ENCODE measurements around the gene TBCD.

DNA sequence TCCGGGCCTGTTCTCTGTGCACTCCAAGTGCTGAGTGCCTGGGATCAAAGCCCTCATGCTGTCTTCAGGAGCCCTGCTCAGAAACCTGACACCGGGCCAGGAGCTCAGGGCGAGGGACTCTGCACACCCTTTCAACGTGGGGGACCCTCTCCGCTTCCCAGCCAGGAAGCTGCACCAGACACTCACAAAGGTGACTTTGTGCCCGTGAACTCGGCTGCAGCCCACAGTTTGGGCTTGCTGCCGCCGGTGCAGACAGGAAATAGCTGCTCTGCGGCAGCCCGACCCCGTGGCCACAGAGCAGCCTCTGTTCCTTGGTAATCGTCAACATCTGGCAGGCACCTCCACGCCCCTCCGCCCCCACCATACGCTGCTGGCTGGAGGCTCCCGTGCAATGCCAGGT lies 234.1 kb downstream of the TBCD start:
- no peak for TF ChIP-seq EZH2 (IDR thresholded peaks at IDR 0.05; ENCODE audit: borderline replicate concordance, low read length)
- TF ChIP-seq, protein P1, sequence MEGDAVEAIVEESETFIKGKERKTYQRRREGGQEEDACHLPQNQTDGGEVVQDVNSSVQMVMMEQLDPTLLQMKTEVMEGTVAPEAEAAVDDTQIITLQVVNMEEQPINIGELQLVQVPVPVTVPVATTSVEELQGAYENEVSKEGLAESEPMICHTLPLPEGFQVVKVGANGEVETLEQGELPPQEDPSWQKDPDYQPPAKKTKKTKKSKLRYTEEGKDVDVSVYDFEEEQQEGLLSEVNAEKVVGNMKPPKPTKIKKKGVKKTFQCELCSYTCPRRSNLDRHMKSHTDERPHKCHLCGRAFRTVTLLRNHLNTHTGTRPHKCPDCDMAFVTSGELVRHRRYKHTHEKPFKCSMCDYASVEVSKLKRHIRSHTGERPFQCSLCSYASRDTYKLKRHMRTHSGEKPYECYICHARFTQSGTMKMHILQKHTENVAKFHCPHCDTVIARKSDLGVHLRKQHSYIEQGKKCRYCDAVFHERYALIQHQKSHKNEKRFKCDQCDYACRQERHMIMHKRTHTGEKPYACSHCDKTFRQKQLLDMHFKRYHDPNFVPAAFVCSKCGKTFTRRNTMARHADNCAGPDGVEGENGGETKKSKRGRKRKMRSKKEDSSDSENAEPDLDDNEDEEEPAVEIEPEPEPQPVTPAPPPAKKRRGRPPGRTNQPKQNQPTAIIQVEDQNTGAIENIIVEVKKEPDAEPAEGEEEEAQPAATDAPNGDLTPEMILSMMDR (conservative IDR thresholded peaks at IDR 0.05 in 1 of 2, IDR thresholded peaks at IDR 0.05 in 1 of 2; ENCODE audit: extremely low read depth in 1 of 2, insufficient read depth in 1 of 2, low read depth in 1 of 2, low read length in 2 of 2) = no peak

Measured in mammary epithelial cell (primary cell).